ENCODE results near the gene XXYLT1.
A peak's percentile ranks its signal among the peaks of the same experiment; 100 is the strongest.

XXYLT1 gene

GRCh38 chr3:195266428-195266827 is 4.5 kb downstream of the XXYLT1 start:
- no peak for DNase-seq

- no peak for DNase-seq
Observed at GRCh38 chr3:195265363-195265976, 5.5 kb downstream of the XXYLT1 start.

- DNase-seq, result no peak
Observed at GRCh38 chr3:195263925-195264600, 6.9 kb downstream of the XXYLT1 start.

- no peak for DNase-seq
Observed at GRCh38 chr3:195263193-195263924, 7.6 kb downstream of the XXYLT1 start.

- no peak for DNase-seq
Observed at GRCh38 chr3:195261925-195262324, 9.0 kb downstream of the XXYLT1 start.

GRCh38 chr3:195260280-195260905 is 10.6 kb downstream of the XXYLT1 start:
- peak; percentile 33 to 60 for DNase-seq

GRCh38 chr3:195259475-195260279 is 11.3 kb downstream of the XXYLT1 start:
- DNase-seq, result peak; percentile 93

GRCh38 chr3:195259154-195259474 is 11.8 kb downstream of the XXYLT1 start:
- DNase-seq, result no peak

- DNase-seq, result peak in 1 of 2 donors; percentile 14
Observed at GRCh38 chr3:195258449-195259153, 12.4 kb downstream of the XXYLT1 start.

GRCh38 chr3:195257454-195258448 is 13.2 kb downstream of the XXYLT1 start:
- DNase-seq, result no peak

- DNase-seq, result no peak
Observed at GRCh38 chr3:195256639-195257453, 14.1 kb downstream of the XXYLT1 start.

- no peak for DNase-seq
Observed at GRCh38 chr3:195255571-195256501, 15.1 kb downstream of the XXYLT1 start.

GRCh38 chr3:195255176-195255500 is 15.8 kb downstream of the XXYLT1 start:
- no peak for DNase-seq

GRCh38 chr3:195254454-195255175 is 16.3 kb downstream of the XXYLT1 start:
- DNase-seq, result no peak

GRCh38 chr3:195253923-195254432 is 17.0 kb downstream of the XXYLT1 start:
- DNase-seq, result no peak

- DNase-seq, result no peak
Observed at GRCh38 chr3:195251336-195252065, 19.5 kb downstream of the XXYLT1 start.
